Activated naive CD8-positive, alpha-beta T cell treated with anti-CD3 and anti-CD28 coated beads for 36 hours (primary cell): Measurements from ENCODE around the gene RASSF7. TPM values are rescaled to one million over a fixed set of nuclear protein-coding genes. Genes with fewer than 3 reads are reported as not detected.
A peak's percentile ranks its signal among the peaks of the same experiment; 100 is the strongest.

Experiments used
- DNase-seq: peaks from one replicate; pipeline ENCODE4 v3.0.0; 2021
- H3K27ac Mint-ChIP-seq: one replicate; pipeline ENCODE4 v1.8.0; 2022; ENCODE audit warnings: mild to moderate bottlenecking, moderate library complexity, mixed read lengths
- H3K27me3 Mint-ChIP-seq: one replicate; pipeline ENCODE4 v1.8.0; 2022; ENCODE audit warnings: mild to moderate bottlenecking, mixed read lengths
- H3K36me3 Mint-ChIP-seq: one replicate; pipeline ENCODE4 v1.8.0; 2021; ENCODE audit warnings: mild to moderate bottlenecking, mixed read lengths
- H3K4me1 Mint-ChIP-seq: one replicate; pipeline ENCODE4 v1.8.0; 2021; ENCODE audit warnings: mixed read lengths
- H3K4me3 Mint-ChIP-seq: one replicate; pipeline ENCODE4 v1.8.0; 2022; ENCODE audit warnings: mild to moderate bottlenecking, moderate library complexity, mixed read lengths
- H3K9me3 Mint-ChIP-seq: one replicate; pipeline ENCODE4 v1.8.0; 2022; ENCODE audit warnings: mixed read lengths
- total RNA-seq, 2 experiments: library from RNA; stranded (reverse); gene quantifications; one replicate each; pipeline ENCODE4 v1.2.3, GENCODE V29; 2021

Gene RASSF7
- total RNA-seq, 2 experiments from 2014 or later, result 9.8 to 11.5 TPM

DNA sequence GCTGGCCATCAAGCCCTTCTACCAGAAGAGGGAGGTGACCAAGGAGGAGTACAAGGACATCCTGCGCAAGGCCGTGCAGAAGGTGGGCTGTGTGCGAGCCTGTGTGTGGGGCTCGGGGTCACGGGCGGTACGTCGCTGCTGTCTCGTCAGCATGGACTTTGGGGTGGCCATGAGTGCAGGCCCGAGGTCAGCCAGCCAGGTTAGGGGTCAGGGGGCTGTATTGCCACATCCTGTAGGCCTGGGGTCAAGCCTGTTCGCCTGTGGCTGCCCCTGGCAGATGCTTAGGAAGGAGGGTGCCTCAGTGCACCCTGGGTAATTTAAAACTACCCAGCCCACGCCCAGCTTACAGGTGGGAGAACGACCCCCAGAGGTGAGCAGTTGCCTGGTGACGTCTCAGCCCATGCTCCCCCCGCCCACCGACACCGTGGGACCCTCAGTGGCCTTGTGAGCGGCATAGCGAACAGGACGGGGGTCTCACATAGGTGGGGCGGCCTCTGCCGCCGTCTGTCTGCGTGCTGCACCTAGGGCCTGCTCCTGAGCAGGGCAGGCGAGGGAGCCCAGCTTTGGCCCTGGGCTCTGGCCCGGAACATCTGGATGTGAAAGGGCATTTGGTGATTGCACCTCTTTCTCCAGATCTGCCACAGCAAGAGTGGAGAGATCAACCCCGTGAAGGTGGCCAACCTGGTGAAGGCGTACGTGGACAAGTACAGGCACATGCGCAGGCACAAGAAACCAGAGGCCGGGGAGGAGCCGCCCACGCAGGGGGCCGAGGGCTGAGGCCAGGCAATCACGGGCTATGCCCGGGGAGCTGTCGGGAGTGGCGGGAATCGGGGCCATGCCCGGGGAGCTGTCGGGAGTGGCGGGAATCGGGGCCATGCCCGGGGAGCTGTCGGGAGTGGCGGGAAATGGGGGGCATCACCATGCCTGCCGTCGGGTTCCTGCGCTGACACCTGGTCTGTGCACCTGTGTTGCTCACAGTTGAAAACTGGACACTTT is 50.5 kb downstream of the RASSF7 start:
- H3K4me1 Mint-ChIP-seq, result peaks cover 14% of the 10 kb centered on the region
- H3K36me3 Mint-ChIP-seq, result peaks cover 11% of the 10 kb centered on the region
- no peak overlapping the region for H3K4me3 Mint-ChIP-seq
- H3K27me3 Mint-ChIP-seq, result no peaks in the 10 kb centered on the region
- DNase-seq, result no peak
- no peaks in the 10 kb centered on the region for H3K9me3 Mint-ChIP-seq
- peak overlapping the region; percentile 67 for H3K27ac Mint-ChIP-seq

DNA sequence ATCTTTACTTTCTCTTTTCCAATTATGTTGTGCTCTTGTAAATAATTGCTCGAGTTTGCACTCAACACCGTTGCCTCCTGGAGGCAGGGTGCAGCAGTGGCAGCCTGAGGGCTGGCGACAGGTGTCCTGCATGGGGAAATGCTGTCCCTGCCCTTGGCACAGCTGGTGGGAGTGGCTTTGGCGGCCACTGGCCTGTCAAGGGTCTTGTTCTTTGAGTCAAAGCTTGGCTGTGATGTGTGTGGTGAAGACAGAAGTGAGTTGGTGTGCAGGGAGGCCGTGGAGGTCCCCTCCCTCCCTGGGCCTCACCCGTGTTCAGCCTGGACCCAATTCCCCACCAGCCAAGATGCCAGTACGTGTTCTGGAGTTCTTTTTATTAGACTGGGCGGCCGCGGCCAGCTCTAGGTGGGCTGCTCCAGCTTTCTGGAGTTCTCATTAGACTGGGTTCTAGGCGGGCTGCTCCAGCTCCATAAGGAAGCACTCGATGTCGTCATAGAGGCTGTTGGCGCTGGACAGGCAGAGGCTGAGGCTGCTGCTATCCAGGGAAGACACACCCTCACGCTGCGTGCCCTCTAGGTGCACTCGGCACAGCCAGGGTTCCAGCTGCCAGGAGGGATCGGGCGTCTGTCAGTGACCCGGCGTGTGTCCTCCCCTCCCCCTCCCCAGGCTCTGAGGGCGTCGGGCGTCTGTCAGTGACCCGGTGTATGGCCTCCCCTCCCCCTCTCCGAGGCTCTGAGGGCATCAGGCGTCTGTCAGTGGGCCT is 51.6 kb downstream of the RASSF7 start:
- DNase-seq, result peak; percentile 45
- Mint-ChIP-seq H3K9me3 (no peaks in the 10 kb centered on the region), H3K27ac (peak overlapping the region; percentile 67), H3K27me3 (no peaks in the 10 kb centered on the region), H3K4me1 (peaks cover 10% of the 10 kb centered on the region), H3K36me3 (peaks cover 13% of the 10 kb centered on the region), H3K4me3 (no peak overlapping the region)

DNA sequence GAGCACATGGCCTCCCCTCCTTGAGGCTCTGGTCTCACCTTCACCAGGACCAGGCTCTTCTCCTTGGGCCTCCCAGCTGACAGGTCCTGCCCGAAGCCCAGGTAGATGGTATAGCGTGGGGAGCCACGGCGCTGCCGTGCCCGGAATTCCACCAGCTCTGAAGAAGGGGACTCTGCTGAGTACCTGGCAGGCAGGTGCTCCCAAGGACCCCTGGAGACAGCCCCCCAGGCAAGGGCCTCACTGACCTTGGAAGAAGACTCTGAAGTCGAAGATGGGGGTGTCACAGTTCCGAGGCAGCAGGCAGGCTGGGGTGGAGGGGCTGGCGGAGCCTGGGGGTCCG is 52.2 kb downstream of the RASSF7 start:
- Mint-ChIP-seq H3K4me3 (no peak overlapping the region), H3K4me1 (peaks cover 10% of the 10 kb centered on the region), H3K36me3 (peaks cover 13% of the 10 kb centered on the region), H3K27ac (peak overlapping the region; percentile 48), H3K9me3 (no peaks in the 10 kb centered on the region), H3K27me3 (no peaks in the 10 kb centered on the region)
- DNase-seq, result no peak

DNA sequence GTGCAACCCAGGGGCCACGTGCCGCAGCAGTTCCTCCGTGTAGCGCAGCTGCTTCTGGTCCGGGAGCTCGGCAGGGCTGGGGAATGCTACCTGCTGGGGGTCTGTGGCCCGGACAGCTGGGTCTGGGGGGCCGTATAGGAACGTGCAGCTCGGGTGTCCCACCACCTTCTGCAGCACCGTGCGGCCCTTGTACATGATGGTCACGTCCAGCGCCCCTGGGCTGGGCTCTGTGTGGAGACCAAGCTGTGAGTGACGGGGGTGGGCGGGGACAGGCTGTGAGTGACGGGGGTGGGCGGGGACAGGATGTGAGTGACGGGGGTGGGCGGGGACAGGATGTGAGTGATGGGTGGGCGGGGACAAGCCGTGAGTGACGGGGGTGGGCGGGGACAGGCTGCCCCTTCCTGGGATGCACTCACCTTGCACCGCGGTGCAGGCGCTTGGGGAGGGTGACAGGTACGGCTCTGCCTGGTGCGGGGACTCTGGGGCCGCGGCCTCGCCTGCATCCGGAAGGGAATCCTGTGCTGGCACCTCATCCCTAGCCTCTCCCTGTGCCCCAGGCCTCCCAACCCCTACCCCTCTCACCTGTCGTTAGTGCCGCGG is 52.7 kb downstream of the RASSF7 start:
- peaks cover 10% of the 10 kb centered on the region for H3K4me1 Mint-ChIP-seq
- no peaks in the 10 kb centered on the region for H3K27me3 Mint-ChIP-seq
- peaks cover 14% of the 10 kb centered on the region for H3K36me3 Mint-ChIP-seq
- no peaks in the 10 kb centered on the region for H3K9me3 Mint-ChIP-seq
- DNase-seq, result peak; percentile 82
- H3K27ac Mint-ChIP-seq, result peak overlapping the region; percentile 85
- peak overlapping the region; percentile 40 for H3K4me3 Mint-ChIP-seq

Other genes starting within 250 kb of the RASSF7 start
- 100 to 1,000 TPM; 345 to 356 TPM for gene IFITM1, start 246.9 kb upstream of the RASSF7 start, total RNA-seq
- 10 to 100 TPM; 93.0 to 96.1 TPM for gene IFITM3, start 240.1 kb upstream of the RASSF7 start, total RNA-seq
- 1 to 10 TPM; 1.1 to 1.9 TPM for gene B4GALNT4, start 191.5 kb upstream of the RASSF7 start, total RNA-seq
- gene PKP3, start 166.8 kb upstream of the RASSF7 start, total RNA-seq, result not detected
- gene SIGIRR, start 146.0 kb upstream of the RASSF7 start, total RNA-seq, result 10 to 100 TPM; 26.4 to 27.2 TPM
- 10 to 100 TPM; 22.2 to 22.9 TPM for gene ANO9, start 119.0 kb upstream of the RASSF7 start, total RNA-seq
- gene PTDSS2, start 110.7 kb upstream of the RASSF7 start, total RNA-seq, result 10 to 100 TPM; 17.3 to 18.2 TPM
- 10 to 100 TPM; 94.7 to 97.2 TPM for gene RNH1, start 53.7 kb upstream of the RASSF7 start, total RNA-seq
- 10 to 100 TPM; 46.0 to 48.7 TPM for gene HRAS, start 25.4 kb upstream of the RASSF7 start, total RNA-seq
- gene LRRC56, start 23.4 kb upstream of the RASSF7 start, total RNA-seq, result 1 to 10 TPM; 1.4 to 2.2 TPM
- gene LMNTD2, start 232 bp upstream of the RASSF7 start, total RNA-seq, result 1 to 10 TPM; 1.2 to 1.3 TPM
- 10 to 100 TPM; 42.3 to 44.3 TPM for gene PHRF1, start 15.5 kb downstream of the RASSF7 start, total RNA-seq
- gene IRF7, start 55.0 kb downstream of the RASSF7 start, total RNA-seq, result 10 to 100 TPM; 60.6 to 61.2 TPM
- not detected for gene CDHR5, start 64.0 kb downstream of the RASSF7 start, total RNA-seq
- gene SCT, start 66.2 kb downstream of the RASSF7 start, total RNA-seq, result not detected
- under 1 TPM; 0.26 to 0.37 TPM for gene DRD4, start 76.3 kb downstream of the RASSF7 start, total RNA-seq
- gene DEAF1, start 134.3 kb downstream of the RASSF7 start, total RNA-seq, result 10 to 100 TPM; 46.1 to 49.7 TPM
- 1 to 10 TPM; 7.6 to 9.2 TPM for gene TMEM80, start 134.8 kb downstream of the RASSF7 start, total RNA-seq
- gene EPS8L2, start 145.3 kb downstream of the RASSF7 start, total RNA-seq, result 10 to 100 TPM; 13.3 to 15.9 TPM
- 100 to 1,000 TPM; 231 to 243 TPM for gene TALDO1, start 186.5 kb downstream of the RASSF7 start, total RNA-seq
- gene GATD1, start 216.5 kb downstream of the RASSF7 start, total RNA-seq, result 10 to 100 TPM; 47.7 to 51.9 TPM
- 1 to 10 TPM in 1 of 2 experiments, under 1 TPM in 1; 0.94 to 1.0 TPM for gene CEND1, start 229.1 kb downstream of the RASSF7 start, total RNA-seq
- gene SLC25A22, start 237.3 kb downstream of the RASSF7 start, total RNA-seq, result 10 to 100 TPM; 54.4 to 56.5 TPM
- 10 to 100 TPM; 29.4 to 30.5 TPM for gene PIDD1, start 244.3 kb downstream of the RASSF7 start, total RNA-seq
- gene RPLP2, start 249.0 kb downstream of the RASSF7 start, total RNA-seq, result 1,000 to 10,000 TPM; 3,139 to 3,274 TPM